Glomerular endothelial cell (primary cell): ENCODE data around the gene TRIM69. TPM values are rescaled to one million over a fixed set of nuclear protein-coding genes. Genes with fewer than 3 reads are reported as not detected.
"Not testable (repeated sequence)": the region's sequence is repeated elsewhere in the genome, so short reads cannot be mapped to it uniquely, and the experiment has no call there.

ENCODE experiments used
- DNase-seq: peaks from one replicate; pipeline ENCODE4 v3.0.0-alpha.2; 2011; ENCODE audit warnings: low read depth, low spot score; ENCODE audit errors: extremely low read depth
- total RNA-seq: library from RNA; depleted of rRNA; stranded (reverse); fragments of >200 nt; gene quantifications from 2 replicates; pipeline ENCODE4 v1.2.3, GENCODE V29; 2015

The TRIM69 gene
- total RNA-seq, 1 donor from 2014 or later: 8.1 TPM

DNA sequence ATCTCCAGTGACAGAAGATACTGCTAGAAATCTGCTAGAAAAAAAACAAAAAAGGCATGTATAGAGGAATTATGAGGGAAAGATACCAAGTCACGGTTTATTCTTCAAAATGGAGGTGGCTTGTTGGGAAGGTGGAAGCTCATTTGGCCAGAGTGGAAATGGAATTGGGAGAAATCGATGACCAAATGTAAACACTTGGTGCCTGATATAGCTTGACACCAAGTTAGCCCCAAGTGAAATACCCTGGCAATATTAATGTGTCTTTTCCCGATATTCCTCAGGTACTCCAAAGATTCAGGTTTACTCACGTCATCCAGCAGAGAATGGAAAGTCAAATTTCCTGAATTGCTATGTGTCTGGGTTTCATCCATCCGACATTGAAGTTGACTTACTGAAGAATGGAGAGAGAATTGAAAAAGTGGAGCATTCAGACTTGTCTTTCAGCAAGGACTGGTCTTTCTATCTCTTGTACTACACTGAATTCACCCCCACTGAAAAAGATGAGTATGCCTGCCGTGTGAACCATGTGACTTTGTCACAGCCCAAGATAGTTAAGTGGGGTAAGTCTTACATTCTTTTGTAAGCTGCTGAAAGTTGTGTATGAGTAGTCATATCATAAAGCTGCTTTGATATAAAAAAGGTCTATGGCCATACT, 21.1 kb upstream of the TRIM69 start:
- no peak for DNase-seq

DNA sequence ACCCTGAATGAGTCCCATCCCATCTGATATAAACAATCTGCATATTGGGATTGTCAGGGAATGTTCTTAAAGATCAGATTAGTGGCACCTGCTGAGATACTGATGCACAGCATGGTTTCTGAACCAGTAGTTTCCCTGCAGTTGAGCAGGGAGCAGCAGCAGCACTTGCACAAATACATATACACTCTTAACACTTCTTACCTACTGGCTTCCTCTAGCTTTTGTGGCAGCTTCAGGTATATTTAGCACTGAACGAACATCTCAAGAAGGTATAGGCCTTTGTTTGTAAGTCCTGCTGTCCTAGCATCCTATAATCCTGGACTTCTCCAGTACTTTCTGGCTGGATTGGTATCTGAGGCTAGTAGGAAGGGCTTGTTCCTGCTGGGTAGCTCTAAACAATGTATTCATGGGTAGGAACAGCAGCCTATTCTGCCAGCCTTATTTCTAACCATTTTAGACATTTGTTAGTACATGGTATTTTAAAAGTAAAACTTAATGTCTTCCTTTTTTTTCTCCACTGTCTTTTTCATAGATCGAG, 20.5 kb upstream of the TRIM69 start:
- DNase-seq: no peak

DNA sequence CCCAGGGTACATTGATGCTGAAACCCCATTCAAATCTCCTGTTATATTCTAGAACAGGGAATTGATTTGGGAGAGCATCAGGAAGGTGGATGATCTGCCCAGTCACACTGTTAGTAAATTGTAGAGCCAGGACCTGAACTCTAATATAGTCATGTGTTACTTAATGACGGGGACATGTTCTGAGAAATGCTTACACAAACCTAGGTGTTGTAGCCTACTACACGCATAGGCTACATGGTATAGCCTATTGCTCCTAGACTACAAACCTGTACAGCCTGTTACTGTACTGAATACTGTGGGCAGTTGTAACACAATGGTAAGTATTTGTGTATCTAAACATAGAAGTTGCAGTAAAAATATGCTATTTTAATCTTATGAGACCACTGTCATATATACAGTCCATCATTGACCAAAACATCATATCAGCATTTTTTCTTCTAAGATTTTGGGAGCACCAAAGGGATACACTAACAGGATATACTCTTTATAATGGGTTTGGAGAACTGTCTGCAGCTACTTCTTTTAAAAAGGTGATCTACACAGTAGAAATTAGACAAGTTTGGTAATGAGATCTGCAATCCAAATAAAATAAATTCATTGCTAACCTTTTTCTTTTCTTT, 19.2 kb upstream of the TRIM69 start:
- DNase-seq: no peak

DNA sequence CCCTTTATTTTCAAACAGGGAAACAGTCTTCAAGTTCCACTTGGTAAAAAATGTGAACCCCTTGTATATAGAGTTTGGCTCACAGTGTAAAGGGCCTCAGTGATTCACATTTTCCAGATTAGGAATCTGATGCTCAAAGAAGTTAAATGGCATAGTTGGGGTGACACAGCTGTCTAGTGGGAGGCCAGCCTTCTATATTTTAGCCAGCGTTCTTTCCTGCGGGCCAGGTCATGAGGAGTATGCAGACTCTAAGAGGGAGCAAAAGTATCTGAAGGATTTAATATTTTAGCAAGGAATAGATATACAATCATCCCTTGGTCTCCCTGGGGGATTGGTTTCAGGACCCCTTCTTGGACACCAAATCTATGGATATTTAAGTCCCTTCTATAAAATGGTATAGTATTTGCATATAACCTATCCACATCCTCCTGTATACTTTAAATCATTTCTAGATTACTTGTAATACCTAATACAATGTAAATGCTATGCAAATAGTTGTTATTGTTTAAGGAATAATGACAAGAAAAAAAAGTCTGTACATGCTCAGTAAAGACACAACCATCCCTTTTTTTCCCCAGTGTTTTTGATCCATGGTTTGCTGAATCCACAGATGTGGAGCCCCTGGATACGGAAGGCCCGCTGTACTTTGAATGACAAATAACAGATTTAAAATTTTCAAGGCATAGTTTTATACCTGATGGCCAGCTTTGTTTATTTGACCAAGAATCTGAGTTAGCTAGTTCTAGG, 18.0 kb upstream of the TRIM69 start:
- no peak for DNase-seq

DNA sequence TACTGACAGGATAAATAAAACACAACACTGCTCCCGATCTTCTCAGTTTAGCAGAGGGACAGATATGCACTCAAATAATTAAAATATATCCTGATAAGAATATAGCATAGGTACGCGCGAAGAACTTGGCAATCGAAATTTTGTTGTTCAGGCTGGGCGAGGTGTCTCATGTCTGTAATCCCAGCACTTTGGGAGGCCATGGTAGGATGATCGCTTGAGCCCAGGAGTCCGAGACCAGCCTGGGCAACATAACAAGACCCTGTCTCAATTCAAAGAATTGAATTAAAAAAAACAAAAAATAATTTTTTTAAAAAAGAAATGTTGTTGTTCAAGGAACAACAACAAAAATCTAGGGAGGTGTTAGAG, 17.4 kb upstream of the TRIM69 start:
- DNase-seq: no peak

DNA sequence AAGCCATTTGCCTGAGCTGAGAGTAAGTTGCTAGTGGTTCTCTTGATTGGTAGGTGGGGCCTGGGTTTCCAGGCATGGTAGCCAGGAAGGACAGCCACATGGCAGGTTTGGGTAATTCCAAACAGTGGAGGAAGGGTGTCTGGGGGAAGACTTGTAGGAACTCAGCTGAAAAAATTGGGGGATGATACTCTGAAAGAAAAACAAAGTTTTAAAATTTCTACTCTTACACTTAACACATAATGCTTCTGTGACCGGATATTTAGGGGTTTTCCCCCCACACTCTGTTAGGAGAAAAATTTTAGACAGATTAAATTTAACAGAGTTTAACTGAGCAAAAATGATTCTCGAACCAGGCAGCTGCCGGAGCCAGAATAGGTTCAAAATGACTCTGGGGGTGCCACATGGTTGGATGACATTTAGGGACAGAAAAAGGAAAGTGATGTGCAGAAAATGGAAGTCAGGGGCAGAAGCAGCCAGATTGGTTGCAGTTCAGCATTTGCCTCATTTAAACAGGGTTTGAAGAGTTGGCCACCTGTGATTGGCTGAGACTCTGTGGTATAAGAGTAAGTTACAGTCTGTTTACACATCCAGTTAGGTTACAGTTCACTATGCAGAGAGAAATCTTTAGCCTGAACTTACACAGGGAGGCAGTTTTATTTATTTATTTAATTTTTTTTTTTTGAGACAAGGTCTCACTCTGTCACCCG, 16.9 kb upstream of the TRIM69 start:
- DNase-seq: no peak

DNA sequence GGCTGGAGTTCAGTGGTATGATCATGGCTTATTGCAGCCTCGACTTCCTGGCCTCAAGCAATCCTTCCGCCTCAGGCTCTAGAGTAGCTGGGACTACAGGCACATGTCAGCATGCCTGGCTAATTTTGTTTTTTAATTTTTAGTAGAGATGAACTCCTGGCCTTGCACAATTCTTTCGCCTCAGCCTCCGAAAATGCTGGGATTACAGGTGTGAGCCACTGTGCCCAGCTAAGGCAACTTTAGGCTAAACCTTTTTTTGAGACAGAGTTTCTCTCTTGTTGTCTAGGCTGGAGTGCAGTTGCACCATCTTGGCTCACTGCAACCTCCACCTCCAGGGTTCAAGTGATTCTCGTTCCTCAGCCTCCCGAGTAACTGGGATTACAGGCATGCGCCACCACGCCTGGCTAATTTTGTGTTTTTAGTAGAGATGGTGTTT, 16.3 kb upstream of the TRIM69 start:
- not testable (repeated sequence) for DNase-seq

DNA sequence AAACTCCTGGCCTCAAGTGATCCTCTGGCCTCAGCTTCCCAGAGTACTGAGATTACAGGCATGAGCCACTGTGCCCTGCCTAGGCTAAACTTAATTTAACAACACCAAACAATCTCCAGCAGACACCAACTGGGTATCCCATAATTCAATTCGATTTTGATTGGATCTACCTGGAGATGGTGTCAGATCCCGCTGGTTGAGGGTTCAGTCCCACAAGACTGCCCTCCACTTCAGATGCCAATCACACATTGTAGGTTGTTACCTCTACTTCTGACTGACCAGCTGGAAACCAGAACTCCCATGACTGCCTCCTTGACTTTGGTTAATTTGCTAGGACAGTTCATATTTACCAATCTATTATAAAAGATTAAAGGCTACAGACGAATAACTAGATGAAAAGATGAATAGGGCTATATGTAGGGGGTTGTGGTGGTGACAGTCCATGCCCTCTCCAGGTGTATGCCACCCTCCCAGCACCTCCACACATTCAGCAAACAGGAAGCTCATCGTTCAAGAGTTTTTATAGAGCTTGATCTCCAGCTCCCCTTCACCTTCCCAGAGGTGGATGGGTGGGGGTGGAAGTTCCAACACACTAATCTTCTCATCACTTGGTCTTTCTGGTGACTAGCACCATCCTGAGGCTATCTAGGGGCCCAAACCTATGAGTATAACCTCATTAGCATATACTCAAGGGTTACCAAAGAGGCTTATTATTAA, 15.7 kb upstream of the TRIM69 start:
- no peak for DNase-seq

DNA sequence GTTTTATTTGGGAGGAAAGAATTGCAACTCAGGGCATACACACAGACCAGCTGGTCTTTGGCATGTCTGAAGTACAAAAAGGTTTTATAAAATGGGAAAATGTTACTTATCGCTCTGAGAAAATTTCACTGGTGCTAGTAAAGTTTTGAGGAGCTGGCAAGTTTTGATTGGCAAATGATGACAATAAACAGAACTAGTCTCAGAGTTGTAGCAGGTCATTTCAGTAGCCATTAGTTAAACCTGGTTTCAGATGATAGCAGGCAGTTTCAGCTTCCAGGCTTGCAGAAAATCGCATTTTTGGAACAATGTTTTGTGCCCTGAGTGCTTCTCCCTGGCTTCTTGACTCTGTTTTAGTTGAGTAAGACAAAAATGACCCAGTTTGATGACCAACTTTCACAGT, 14.3 kb upstream of the TRIM69 start:
- no peak for DNase-seq

DNA sequence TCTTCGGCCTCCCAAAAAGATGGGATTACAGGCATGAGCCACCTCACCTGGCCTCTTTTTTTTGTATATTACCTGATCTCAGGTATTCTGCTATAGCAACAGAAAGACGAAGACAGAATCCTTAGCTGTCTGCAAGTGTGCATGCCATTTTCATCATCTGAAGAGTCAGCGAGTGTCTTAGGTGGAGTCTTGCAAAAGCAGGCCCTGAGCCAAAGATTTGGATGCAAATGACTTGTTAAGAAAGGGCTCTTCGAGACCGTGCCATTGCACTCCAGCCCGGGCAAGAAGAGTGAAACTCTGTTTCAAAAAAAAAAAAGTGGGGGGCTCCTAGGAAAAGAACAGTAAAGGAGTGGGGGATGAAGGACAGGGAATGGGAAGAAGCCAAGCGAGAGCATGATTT, 10.2 kb upstream of the TRIM69 start:
- no peak for DNase-seq

DNA sequence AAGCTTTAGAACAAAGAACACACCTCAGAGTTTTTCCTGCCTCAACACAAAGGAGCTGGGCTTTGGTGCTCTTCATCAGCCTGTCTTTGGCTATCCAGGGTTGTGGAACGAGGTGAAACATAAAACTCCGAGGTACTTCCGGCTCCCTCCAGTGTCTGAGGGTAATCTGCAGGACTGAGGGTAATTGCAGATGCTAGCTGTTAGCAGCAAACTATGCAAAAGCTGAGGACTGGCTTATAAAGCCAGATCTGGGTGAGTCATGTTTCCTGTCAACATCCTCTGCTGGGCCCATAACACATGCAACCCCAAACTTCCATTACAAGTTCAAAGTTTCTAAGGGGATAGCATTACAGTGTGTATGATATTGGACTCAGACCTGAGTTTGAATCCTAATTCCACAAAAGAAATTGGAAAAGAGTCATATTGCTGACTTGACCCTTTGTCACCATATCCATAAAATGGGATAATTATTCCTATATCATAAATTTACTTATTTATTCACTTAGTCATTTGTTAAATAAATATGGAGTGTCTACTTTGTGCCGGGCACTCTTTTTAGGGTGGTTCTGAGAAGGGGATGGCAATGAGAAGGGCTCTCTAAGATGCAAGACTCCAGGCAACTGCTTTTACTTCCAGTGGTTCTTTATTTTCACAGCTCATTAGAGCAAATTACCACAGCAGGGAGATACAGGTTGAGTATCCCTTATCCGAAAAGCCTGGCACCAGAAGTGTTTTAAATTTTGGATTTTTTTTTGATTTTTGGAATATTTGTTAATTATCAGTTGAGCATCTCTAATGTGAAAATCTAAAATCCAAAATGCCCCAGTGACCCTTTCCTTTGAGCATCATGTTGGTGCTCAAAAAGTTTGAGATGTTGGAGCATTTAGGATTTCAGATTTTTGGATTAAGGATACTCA, 9.5 kb upstream of the TRIM69 start:
- DNase-seq: peak; percentile 88

DNA sequence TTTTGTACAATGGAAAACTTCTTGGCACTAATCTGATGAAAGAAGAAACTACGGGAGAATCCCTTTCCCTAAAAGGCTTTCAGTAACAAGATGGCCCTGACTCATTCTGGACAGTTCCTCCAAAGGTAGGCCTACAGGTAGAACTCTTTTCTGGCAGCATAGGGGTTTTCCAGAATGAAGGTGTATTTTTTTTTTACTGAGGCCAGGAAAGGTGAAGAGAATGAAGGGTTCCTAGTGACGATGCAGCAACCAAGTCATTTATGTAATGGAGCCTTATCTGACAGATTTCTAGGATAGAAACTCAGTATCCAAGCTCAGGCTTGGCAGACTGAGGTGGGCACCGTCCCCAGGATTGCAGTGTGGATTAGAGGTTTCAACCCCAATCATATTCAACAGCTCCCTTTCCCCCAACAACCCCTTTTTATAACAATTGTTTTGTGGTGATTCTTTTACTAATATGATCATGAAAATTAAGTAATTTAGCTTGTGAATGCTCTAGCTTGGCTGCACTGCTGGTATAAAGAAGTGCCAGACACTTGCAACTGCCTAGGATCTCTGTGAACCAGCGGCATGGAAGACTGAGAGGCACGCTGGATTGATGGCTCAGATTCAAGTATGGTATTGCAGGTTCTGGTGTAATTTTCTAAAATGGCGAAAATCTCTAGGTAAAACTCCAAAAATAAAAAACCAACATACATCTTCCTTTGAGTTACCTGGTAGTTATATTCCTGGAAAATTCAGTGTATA, 8.7 kb upstream of the TRIM69 start:
- no peak for DNase-seq

DNA sequence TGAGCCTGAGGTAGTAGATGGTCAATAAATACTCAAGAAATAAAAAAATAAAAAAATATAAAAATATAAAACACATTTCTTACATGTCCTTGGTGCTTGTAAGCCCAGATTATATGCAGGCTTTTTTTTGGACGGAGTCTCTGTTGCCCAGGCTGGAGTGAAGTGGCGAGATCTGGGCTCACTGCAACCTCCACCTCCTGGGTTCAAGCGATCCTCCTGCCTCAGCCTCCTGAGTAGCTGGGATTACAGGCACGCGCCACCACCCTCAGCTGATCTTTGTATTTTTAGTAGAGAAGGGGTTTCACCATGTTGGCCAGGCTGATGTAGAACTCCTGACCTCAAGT, 8.1 kb upstream of the TRIM69 start:
- DNase-seq: not testable (repeated sequence)

DNA sequence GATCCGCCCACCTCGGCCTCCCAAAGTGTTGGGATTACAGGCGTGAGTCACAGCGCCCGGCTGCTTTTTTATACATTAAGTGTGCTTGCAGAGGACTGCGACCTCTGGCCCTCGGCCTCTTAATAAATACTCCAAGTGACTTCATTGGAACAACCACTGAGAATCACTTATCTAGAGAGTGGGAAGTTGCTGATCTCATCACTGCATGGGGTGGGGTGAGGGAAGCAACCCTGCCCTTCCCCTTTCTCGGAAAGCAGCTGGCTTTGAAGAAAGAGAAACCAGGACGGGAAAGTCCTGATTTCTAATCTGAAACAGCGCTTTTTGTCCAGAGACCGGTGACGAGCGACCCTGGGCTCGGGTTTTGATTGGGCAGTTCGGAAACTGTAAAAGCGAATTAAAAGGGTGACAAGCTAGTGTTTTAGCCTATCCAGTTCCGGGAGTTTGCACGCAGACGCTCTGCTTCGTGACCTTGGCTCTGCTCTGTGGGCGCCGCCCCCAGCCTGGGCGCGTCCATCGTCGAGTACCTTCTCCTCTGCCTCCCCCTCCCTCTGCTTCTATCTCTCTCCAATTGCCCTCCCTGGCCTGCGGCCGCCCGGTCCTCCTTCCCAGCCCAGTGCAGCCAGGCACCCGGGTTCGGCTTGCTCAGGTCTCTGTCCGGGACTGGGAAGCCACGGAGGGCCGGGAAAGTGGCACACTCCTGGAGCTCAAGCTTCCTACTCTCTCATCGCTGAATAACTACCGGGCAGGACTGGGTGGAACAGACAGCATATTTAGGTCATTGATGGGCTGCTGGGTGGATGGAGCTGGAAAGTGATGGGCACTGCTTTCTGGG, 7.5 kb upstream of the TRIM69 start:
- peak; percentile 98 for DNase-seq

DNA sequence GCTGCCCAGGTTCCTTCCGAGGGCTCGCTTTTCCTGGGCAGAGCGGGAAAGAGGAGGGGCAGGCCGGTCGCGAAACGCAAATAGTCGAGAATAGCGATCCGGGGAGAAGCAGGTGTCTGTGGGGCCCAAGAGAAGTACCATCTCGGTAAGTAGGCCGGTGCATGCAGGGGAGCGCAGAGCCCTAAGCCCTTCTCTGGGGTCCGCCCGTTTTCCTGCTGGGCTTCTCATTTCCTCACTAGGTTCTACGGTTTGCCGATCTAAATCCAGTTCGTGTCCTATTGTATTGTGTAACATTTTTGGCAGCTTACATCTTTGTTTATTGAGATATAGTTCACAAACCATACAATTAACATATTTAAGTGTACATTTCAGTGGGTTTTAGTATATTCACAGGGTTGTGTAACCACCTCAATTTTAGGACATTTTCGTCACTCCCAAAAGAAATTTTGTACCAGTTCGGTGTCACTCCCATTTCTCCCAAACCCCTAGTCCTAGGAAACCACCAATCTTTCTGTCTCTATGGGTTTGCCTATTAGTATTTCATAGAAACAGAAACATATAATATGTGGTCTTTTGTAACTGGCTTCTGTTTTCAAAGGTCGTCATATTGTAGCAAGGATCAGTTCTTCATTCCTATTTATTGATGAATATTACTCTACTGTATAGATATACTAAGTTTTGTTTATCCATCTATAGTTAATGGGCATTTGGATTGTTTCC, 6.8 kb upstream of the TRIM69 start:
- no peak for DNase-seq

DNA sequence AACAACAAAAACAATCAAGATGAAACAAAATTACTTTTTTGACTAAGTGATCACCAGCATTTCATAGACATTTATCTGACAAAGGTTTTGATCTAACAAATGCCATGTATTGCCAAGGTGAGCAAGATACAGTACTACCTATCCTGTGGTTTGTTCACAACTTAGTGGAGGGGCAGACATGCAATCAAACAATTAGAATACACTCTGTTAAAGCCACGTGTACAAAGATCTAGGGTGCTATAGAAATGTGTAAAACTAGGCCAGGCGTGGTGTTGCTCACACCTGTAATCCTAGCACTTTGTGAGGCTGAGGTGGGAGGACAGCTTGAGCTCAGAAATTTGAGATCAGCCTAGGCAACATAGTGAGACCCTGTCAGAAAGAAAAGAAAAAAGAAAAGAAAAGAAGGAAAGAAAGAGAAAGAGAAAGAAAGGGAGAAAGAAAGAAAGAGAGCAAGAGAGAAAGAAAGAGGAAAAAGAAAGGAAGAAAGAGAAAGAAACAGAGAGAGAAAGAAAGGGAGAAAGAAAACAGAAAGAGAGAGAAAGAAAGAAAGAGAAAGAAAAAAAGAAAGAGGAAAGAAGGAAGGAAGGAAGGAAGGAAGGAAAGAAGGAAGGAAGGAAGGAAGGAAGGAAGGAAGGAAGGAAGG, 1.4 kb upstream of the TRIM69 start:
- no peak for DNase-seq
